ENCODE data around the gene CCDC83. TPM values are rescaled to one million over a fixed set of nuclear protein-coding genes. Genes with fewer than 3 reads are reported as not detected.

CCDC83 gene
- total and polyA plus RNA-seq, 2 experiments from 2014 or later = not detected

GRCh38 chr11:85831050-85831449, 24.1 kb upstream of the CCDC83 start:
- no peaks in the 10 kb centered on the region for H3K36me3 ChIP-seq (ENCODE audit: insufficient read depth)
- H3K4me3 ChIP-seq = no peak overlapping the region
- no peak for DNase-seq (ENCODE audit: low spot score)
- TF ChIP-seq CTCF (conservative IDR thresholded peaks at IDR 0.05; ENCODE audit: low read depth in 2 of 2) (no peak), NANOG (IDR thresholded peaks at IDR 0.05; ENCODE audit: borderline replicate concordance) (no peak), STAT1 (IDR thresholded peaks at IDR 0.05; ENCODE audit: unreplicated experiment) (no peak), EZH2 (IDR thresholded peaks at IDR 0.05; ENCODE audit: low read depth, unreplicated experiment) (no peak), REST (IDR thresholded peaks at IDR 0.05; ENCODE audit: unreplicated experiment) (no peak), ETS1 (IDR thresholded peaks at IDR 0.05) (no peak), JUNB (IDR thresholded peaks at IDR 0.05; ENCODE audit: unreplicated experiment) (no peak), EZH2phosphoT487 (IDR thresholded peaks at IDR 0.05; ENCODE audit: unreplicated experiment) (no peak), ZNF331 (CRISPR knock-in tag; IDR thresholded peaks at IDR 0.05; ENCODE audit: low read depth) (no peak), ZNF114 (CRISPR knock-in tag; IDR thresholded peaks at IDR 0.05) (no peak), POLR2AphosphoS5 (IDR thresholded peaks at IDR 0.05; ENCODE audit: low read depth) (no peak), ZNF462 (CRISPR knock-in tag; IDR thresholded peaks at IDR 0.05) (no peak), CREB1 (CRISPR knock-in tag; IDR thresholded peaks at IDR 0.05; ENCODE audit: low read depth) (no peak)
- H3K79me2 ChIP-seq (replicated peaks; ENCODE audit: insufficient read depth) = no peaks in the 10 kb centered on the region
- no peaks in the 10 kb centered on the region for H3K9me3 Mint-ChIP-seq
- H4K20me1 ChIP-seq (replicated peaks; ENCODE audit: insufficient read depth) = no peaks in the 10 kb centered on the region
- peaks cover 3% of the 10 kb centered on the region; the same call in 2 of the 3 replicates for H3K4me1 Mint-ChIP-seq
- 0 out of 2 replicates have a peak, but pooled peaks cover 5% of the 10 kb centered on the region for H3K9me2 ChIP-seq (ENCODE audit: insufficient read depth)
- no peaks in the 10 kb centered on the region for H3K27me3 ChIP-seq (ENCODE audit: insufficient read depth)
- no peaks in the 10 kb centered on the region for H3F3A ChIP-seq (replicated peaks; ENCODE audit: low read depth)
- no peak for ATAC-seq
- H3K27ac Mint-ChIP-seq = no peak overlapping the region
- no peak overlapping the region for H3K4me3 Mint-ChIP-seq
- no peak overlapping the region for H3K4me2 ChIP-seq
- no peak overlapping the region for H2AFZ ChIP-seq
- peaks cover 3% of the 10 kb centered on the region; the same call in 1 of the 2 replicates for H3K4me1 ChIP-seq (ENCODE audit: insufficient read depth)
- H3K27me3 Mint-ChIP-seq (ENCODE audit: insufficient read depth, low read depth, poor library complexity) = peaks cover 3% of the 10 kb centered on the region
- no peak overlapping the region for H3K27ac ChIP-seq (ENCODE audit: low read depth)
- H3K36me3 Mint-ChIP-seq (ENCODE audit: low read depth) = peaks cover 3% of the 10 kb centered on the region; the same call in 1 of the 3 replicates
